Measurements from ENCODE around the gene ZDHHC18. TPM values are rescaled to one million over a fixed set of nuclear protein-coding genes. Genes with fewer than 3 reads are reported as not detected.

The ZDHHC18 gene
- total RNA-seq, 4 donors from 2014 or later, result 21.4 to 40.3 (median 31.7) TPM

- TF ChIP-seq CTCF (IDR thresholded peaks at IDR 0.05; ENCODE audit: low read depth), result no peak
These were observed 42.2 kb upstream of the ZDHHC18 start for GRCh38 chr1:26784023-26784871.

- no peak for TF ChIP-seq CTCF (IDR thresholded peaks at IDR 0.05; ENCODE audit: low read depth)
These were observed 41.6 kb upstream of the ZDHHC18 start for GRCh38 chr1:26784886-26785285.

- no peak for TF ChIP-seq CTCF (IDR thresholded peaks at IDR 0.05; ENCODE audit: low read depth)
These were observed 40.7 kb upstream of the ZDHHC18 start for GRCh38 chr1:26785611-26786436.

GRCh38 chr1:26786437-26787380 is 39.8 kb upstream of the ZDHHC18 start:
- TF ChIP-seq CTCF (IDR thresholded peaks at IDR 0.05; ENCODE audit: low read depth), result no peak

- no peak for TF ChIP-seq CTCF (IDR thresholded peaks at IDR 0.05; ENCODE audit: low read depth)
These were observed 39.1 kb upstream of the ZDHHC18 start for GRCh38 chr1:26787381-26787705.

- TF ChIP-seq CTCF (IDR thresholded peaks at IDR 0.05; ENCODE audit: low read depth), result no peak
These were observed 38.6 kb upstream of the ZDHHC18 start, which contains the start of gene PIGV for GRCh38 chr1:26787706-26788514. TSS of gene PIGV (plus strand) at chr1:26787950. CDS start at chr1:26790816, 2,866 bp downstream.

Data from subcutaneous adipose tissue (tissue), 4 donors.